ENCODE measurements around the gene MGAT4B. TPM values are rescaled to one million over a fixed set of nuclear protein-coding genes. Genes with fewer than 3 reads are reported as not detected.

The MGAT4B gene
- polyA plus RNA-seq, 3 donors, result 12.4 to 151 (median 14.3) TPM

- Histone ChIP-seq H3K79me2 (ENCODE audit: insufficient read depth, low read length) (peaks cover 43% of the 10 kb centered on the region), H3K4me1 (ENCODE audit: control insufficient read depth in 1 of 2, insufficient read depth in 2 of 2, low read length in 2 of 2) (peaks cover 35 to 45% of the 10 kb centered on the region in 2 donors), H2AFZ (ENCODE audit: insufficient read depth, low read depth, low read length, poor library complexity, severe bottlenecking) (no peak overlapping the region), H3K27ac (ENCODE audit: low read depth in 1 of 2, low read length in 2 of 2) (no peak overlapping the region), H4K20me1 (ENCODE audit: insufficient read depth, low read length) (peaks cover 80% of the 10 kb centered on the region), H3K4me3 (replicated peaks in 1 of 3; ENCODE audit: low read depth in 2 of 3, low read length in 3 of 3) (no peak overlapping the region), H3K9ac (ENCODE audit: insufficient read depth, low read length, poor library complexity, severe bottlenecking) (no peak overlapping the region), H3K9me3 (replicated peaks in 1 of 2; ENCODE audit: control insufficient read depth in 1 of 2, insufficient read depth in 1 of 2, low read length in 2 of 2) (no peaks in the 10 kb centered on the region), H3K36me3 (replicated peaks in 1 of 2; ENCODE audit: control insufficient read depth in 1 of 2, insufficient read depth in 2 of 2, low read length in 2 of 2) (peaks cover 36 to 40% of the 10 kb centered on the region in 2 donors), H3K4me2 (replicated peaks; ENCODE audit: extremely low read depth, low read length, poor library complexity, severe bottlenecking) (no peak overlapping the region), H3K27me3 (ENCODE audit: control insufficient read depth in 2 of 2, insufficient read depth in 2 of 2, low read length in 2 of 2) (no peaks in the 10 kb centered on the region)
- Mint-ChIP-seq H3K9me3 (no peaks in the 10 kb centered on the region), H3K27ac (peak overlapping the region in 3 of 7 donors; percentile 19 to 56 (median 46)), H3K4me1 (peaks cover 34% of the 10 kb centered on the region), H3K27me3 (ENCODE audit: low read depth in 3 of 3) (peaks cover 0 to 2% (median 0%) of the 10 kb centered on the region in 3 donors), H3K36me3 (peaks cover 37 to 45% of the 10 kb centered on the region in 2 donors), H3K4me3 (no peak overlapping the region)
- 95% methylated on average over 19 of the region's 19 CpGs for WGBS (ENCODE audit: insufficient coverage)
- DNase-seq, result no peak
- intact Hi-C loops (cut with micrococcal nuclease), result loop anchor here (5.0 kb wide), 2 partner anchors 35 to 105 kb away; partner anchors contain the start of gene TBC1D9B (in 1 of the 2)
- TF ChIP-seq CTCF (IDR thresholded peaks at IDR 0.05), result no peak
These were observed 4.3 kb downstream of the MGAT4B start for GRCh38 chr5:179802207-179802883.

GRCh38 chr5:179801304-179802206 lies 5.1 kb downstream of the MGAT4B start:
- intact Hi-C loops (cut with micrococcal nuclease), result loop anchor here (5.0 kb wide), 2 partner anchors 36 to 106 kb away; partner anchors contain the start of gene TBC1D9B (in 1 of the 2)
- Histone ChIP-seq H3K36me3 (replicated peaks in 1 of 2; ENCODE audit: control insufficient read depth in 1 of 2, insufficient read depth in 2 of 2, low read length in 2 of 2) (peaks cover 38 to 47% of the 10 kb centered on the region in 2 donors), H4K20me1 (ENCODE audit: insufficient read depth, low read length) (peaks cover 88% of the 10 kb centered on the region), H3K27ac (ENCODE audit: low read depth in 1 of 2, low read length in 2 of 2) (no peak overlapping the region), H3K4me3 (replicated peaks in 1 of 3; ENCODE audit: low read depth in 2 of 3, low read length in 3 of 3) (no peak overlapping the region), H3K27me3 (ENCODE audit: control insufficient read depth in 2 of 2, insufficient read depth in 2 of 2, low read length in 2 of 2) (no peaks in the 10 kb centered on the region), H3K79me2 (ENCODE audit: insufficient read depth, low read length) (peaks cover 43% of the 10 kb centered on the region), H3K9me3 (replicated peaks in 1 of 2; ENCODE audit: control insufficient read depth in 1 of 2, insufficient read depth in 1 of 2, low read length in 2 of 2) (no peaks in the 10 kb centered on the region), H3K4me2 (replicated peaks; ENCODE audit: extremely low read depth, low read length, poor library complexity, severe bottlenecking) (no peak overlapping the region), H3K9ac (ENCODE audit: insufficient read depth, low read length, poor library complexity, severe bottlenecking) (no peak overlapping the region), H3K4me1 (ENCODE audit: control insufficient read depth in 1 of 2, insufficient read depth in 2 of 2, low read length in 2 of 2) (peaks cover 39 to 48% of the 10 kb centered on the region in 2 donors), H2AFZ (ENCODE audit: insufficient read depth, low read depth, low read length, poor library complexity, severe bottlenecking) (no peak overlapping the region)
- H3K27ac Mint-ChIP-seq, result peak overlapping the region in 2 of 7 donors; percentile 46 to 76
- H3K36me3 Mint-ChIP-seq, result peaks cover 44 to 45% of the 10 kb centered on the region in 2 donors
- TF ChIP-seq CTCF (IDR thresholded peaks at IDR 0.05), result peak; percentile 92
- H3K27me3 Mint-ChIP-seq (ENCODE audit: low read depth in 3 of 3), result peaks cover 0 to 2% (median 2%) of the 10 kb centered on the region in 3 donors
- DNase-seq, result peak; percentile 73 to 81 (median 79)
- no peaks in the 10 kb centered on the region for H3K9me3 Mint-ChIP-seq
- H3K4me3 Mint-ChIP-seq, result peak overlapping the region in 1 of 2 donors; percentile 62
- 64% methylated on average over 55 of the region's 67 CpGs for WGBS (ENCODE audit: insufficient coverage)
- H3K4me1 Mint-ChIP-seq, result peaks cover 39% of the 10 kb centered on the region
